Measurements from ENCODE around the gene EIF5B. TPM values are rescaled to one million over a fixed set of nuclear protein-coding genes. Genes with fewer than 3 reads are reported as not detected.

The EIF5B gene
- total RNA-seq, 1 donor from 2014 or later: 44.8 TPM

DNA sequence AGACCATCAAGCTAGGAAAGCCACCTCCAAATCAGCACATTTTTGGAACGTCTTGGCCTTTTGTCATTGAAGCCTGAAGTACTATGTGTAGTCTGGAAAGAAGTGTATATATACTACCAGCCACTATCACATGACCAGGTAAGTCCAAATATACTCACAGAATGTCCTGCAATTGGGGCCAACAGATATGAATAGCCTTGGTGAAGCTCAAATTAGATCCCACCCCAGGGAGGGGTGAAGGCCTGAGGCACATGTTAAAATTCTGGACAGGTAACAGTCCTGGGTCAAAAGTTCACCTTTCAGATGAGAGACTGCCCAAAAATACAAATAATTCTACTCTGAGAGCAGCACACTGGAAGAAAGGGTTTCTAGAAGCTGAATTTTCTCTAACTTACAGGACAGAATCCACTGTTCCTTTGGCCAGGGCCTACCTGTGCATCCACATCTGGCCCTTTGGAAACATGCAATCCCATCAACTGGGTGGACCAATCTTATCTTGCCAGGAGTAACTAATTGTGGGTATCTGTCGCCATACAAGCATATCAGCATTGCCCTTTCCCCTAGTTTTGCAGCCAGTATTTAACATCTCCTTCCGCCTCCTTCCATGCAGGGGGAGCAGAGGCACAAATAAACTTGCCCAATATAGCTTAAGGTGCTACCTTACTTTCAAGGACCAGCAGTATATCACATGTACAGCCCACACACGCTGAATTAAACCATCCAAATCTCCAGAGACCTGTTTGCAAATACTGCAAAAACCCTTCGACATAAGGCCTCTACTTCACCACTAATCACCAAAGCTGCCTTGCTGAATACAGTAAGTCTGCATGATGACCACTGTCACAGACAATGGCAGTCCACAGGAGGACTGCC is 67.8 kb downstream of the EIF5B start:
- TF ChIP-seq, protein P1, sequence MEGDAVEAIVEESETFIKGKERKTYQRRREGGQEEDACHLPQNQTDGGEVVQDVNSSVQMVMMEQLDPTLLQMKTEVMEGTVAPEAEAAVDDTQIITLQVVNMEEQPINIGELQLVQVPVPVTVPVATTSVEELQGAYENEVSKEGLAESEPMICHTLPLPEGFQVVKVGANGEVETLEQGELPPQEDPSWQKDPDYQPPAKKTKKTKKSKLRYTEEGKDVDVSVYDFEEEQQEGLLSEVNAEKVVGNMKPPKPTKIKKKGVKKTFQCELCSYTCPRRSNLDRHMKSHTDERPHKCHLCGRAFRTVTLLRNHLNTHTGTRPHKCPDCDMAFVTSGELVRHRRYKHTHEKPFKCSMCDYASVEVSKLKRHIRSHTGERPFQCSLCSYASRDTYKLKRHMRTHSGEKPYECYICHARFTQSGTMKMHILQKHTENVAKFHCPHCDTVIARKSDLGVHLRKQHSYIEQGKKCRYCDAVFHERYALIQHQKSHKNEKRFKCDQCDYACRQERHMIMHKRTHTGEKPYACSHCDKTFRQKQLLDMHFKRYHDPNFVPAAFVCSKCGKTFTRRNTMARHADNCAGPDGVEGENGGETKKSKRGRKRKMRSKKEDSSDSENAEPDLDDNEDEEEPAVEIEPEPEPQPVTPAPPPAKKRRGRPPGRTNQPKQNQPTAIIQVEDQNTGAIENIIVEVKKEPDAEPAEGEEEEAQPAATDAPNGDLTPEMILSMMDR (conservative IDR thresholded peaks at IDR 0.05): no peak
- peak overlapping the region; percentile 73 for H3K4me3 Mint-ChIP-seq
- no peak for DNase-seq (ENCODE audit: extremely low spot score, unreplicated experiment)
- peaks cover 27% of the 10 kb centered on the region for H3K4me1 Mint-ChIP-seq (ENCODE audit: unreplicated experiment)
- H3K27ac Mint-ChIP-seq: peak overlapping the region; percentile 93
- peaks cover 29% of the 10 kb centered on the region for H3K36me3 Mint-ChIP-seq
- no peaks in the 10 kb centered on the region for H3K27me3 Mint-ChIP-seq
- H3K9me3 Mint-ChIP-seq: no peaks in the 10 kb centered on the region

DNA sequence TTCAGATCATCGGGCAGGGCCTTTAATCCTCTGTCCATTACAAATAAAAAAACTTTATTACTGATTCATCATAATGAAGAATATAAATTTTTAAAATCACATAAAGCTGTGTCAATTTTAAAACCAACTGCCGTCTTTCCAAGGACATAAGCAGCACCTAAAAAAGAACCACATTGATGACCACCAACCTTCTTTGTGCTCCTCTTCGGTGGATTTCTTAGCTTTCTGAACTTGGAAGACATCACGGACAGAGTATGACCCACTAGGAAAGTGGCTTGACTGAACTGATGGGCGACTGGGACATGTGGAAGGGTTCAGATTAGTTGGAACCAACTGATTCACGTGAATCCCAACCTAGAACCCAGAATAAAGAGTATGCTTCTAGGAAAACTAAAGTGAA is 68.9 kb downstream of the EIF5B start:
- peaks cover 27% of the 10 kb centered on the region for H3K4me1 Mint-ChIP-seq (ENCODE audit: unreplicated experiment)
- H3K36me3 Mint-ChIP-seq: peaks cover 32% of the 10 kb centered on the region
- no peak overlapping the region for H3K4me3 Mint-ChIP-seq
- H3K27ac Mint-ChIP-seq: no peak overlapping the region
- TF ChIP-seq, protein P1 (conservative IDR thresholded peaks at IDR 0.05): no peak
- H3K9me3 Mint-ChIP-seq: no peaks in the 10 kb centered on the region
- H3K27me3 Mint-ChIP-seq: no peaks in the 10 kb centered on the region
- no peak for DNase-seq (ENCODE audit: extremely low spot score, unreplicated experiment)

DNA sequence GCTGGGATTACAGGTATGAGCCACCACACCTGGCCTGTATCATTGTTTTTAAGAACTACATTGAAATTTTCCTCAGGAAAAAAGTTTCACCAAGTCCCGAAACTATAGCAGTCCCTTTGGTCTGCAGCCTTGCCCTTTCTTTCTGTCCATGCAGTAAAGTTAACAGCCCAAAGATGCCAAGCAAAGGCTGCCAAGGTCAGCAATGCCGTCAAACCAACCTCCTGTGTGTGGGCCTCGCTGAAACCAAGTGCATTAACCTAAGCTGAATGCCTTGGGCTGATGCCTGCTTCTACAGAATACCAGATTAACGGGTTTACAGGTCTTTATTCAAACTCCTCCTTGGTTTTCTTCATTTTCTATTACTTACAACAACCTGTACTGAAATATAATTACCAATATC is 73.1 kb downstream of the EIF5B start:
- DNase-seq (ENCODE audit: extremely low spot score, unreplicated experiment): no peak
- H3K4me1 Mint-ChIP-seq (ENCODE audit: unreplicated experiment): peaks cover 3% of the 10 kb centered on the region
- H3K27me3 Mint-ChIP-seq: no peaks in the 10 kb centered on the region
- H3K27ac Mint-ChIP-seq: no peak overlapping the region
- H3K9me3 Mint-ChIP-seq: no peaks in the 10 kb centered on the region
- H3K36me3 Mint-ChIP-seq: peaks cover 30% of the 10 kb centered on the region
- TF ChIP-seq, protein P1 (conservative IDR thresholded peaks at IDR 0.05): no peak
- no peak overlapping the region for H3K4me3 Mint-ChIP-seq

DNA sequence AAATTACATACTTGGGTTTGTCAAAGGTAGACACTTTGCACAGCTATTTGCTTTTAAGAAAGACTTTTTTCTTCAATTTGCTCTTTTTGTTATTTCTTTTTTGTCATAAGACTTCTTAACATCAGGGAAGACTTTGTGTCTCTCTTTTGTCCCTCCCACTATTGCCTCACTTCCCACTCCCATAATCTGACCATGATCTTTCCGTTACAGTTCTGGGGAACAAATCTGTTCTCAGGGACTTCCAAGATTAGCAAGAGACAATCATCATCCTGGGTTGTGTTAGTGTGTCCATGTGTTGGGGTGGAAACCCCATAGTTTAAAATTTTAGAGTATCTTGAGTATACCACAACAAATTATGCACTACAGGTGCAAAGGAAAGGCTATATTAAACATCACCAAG is 77.4 kb downstream of the EIF5B start:
- H3K36me3 Mint-ChIP-seq: peaks cover 31% of the 10 kb centered on the region
- H3K27me3 Mint-ChIP-seq: no peaks in the 10 kb centered on the region
- no peaks in the 10 kb centered on the region for H3K9me3 Mint-ChIP-seq
- H3K4me3 Mint-ChIP-seq: no peak overlapping the region
- no peak overlapping the region for H3K27ac Mint-ChIP-seq
- TF ChIP-seq, protein P1 (conservative IDR thresholded peaks at IDR 0.05): no peak
- H3K4me1 Mint-ChIP-seq (ENCODE audit: unreplicated experiment): no peaks in the 10 kb centered on the region
- DNase-seq (ENCODE audit: extremely low spot score, unreplicated experiment): no peak

DNA sequence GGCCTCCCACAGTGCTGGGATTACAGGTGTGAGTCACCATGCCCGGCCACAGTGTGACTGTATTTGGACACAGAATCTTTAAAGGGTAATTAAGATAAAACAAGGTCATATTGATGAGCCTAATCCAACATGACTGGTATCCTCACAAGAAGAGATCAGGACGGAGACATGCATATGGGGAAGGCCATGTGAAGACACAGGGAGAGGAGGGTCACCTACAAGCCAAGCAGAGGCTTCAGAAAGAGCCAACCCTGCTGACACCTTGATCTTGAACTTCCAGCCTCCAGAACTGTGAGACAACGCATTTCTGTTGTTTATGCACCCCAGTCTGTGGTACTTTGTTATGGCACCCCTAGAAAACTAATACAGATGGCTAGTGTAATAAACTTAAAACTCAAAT is 80.2 kb downstream of the EIF5B start:
- no peak for DNase-seq (ENCODE audit: extremely low spot score, unreplicated experiment)
- Mint-ChIP-seq H3K4me1 (ENCODE audit: unreplicated experiment) (no peaks in the 10 kb centered on the region), H3K36me3 (peaks cover 37% of the 10 kb centered on the region), H3K27me3 (no peaks in the 10 kb centered on the region), H3K27ac (no peak overlapping the region), H3K9me3 (no peaks in the 10 kb centered on the region), H3K4me3 (no peak overlapping the region)
- TF ChIP-seq, protein P1 (conservative IDR thresholded peaks at IDR 0.05): no peak
